HEK293 (cell line): ENCODE data around the gene OR8B2.

ENCODE experiments used
- CTCF ChIA-PET: fragments of 350-600 bp; formaldehyde crosslinking; extraction: SDS; loops from one replicate; lab custom pipeline; 2021; ENCODE audit warnings: antibody characterized with exemption; lab: Yijun Ruan, JAX
- POLR2A ChIA-PET: fragments of 300-600 bp; formaldehyde crosslinking; extraction: SDS; loops from one replicate; lab custom pipeline; 2020; ENCODE audit warnings: antibody characterized with exemption, inconsistent platforms; lab: Yijun Ruan, JAX
- H3K27ac ChIP-seq: fragments of 200-500 bp; sonication (Bioruptor generic); 2 replicates; pipeline ENCODE4 v1.5.1; 2014; ENCODE audit warnings: low read depth, low read length, control low read depth, inconsistent platforms; ENCODE audit errors: extremely low read depth
- H3K36me3 ChIP-seq, 2 experiments: fragments of 200-500 bp in 1 of 2; sonication (Bioruptor generic) in 1 of 2; 1 replicate in 1 of 2; 2 replicates in 1 of 2; pipeline ENCODE4 v1.5.1; 2014 to 2017; ENCODE audit warnings: inconsistent platforms in 2 of 2, low read length in 2 of 2; ENCODE audit not compliant: control insufficient read depth in 2 of 2, insufficient read depth in 1 of 2
- H3K4me1 ChIP-seq: fragments of 200-500 bp; sonication (Bioruptor generic); 2 replicates; pipeline ENCODE4 v1.5.1; 2014; ENCODE audit warnings: mild to moderate bottlenecking, low read length, inconsistent platforms; ENCODE audit not compliant: control insufficient read depth, insufficient read depth
- H3K4me3 ChIP-seq: 2 replicates; pipeline ENCODE4 v1.5.1; 2011; ENCODE audit warnings: low read depth, mild to moderate bottlenecking, control low read depth, low read length, moderate library complexity
- H3K9me3 ChIP-seq: fragments of 200-500 bp; sonication (Bioruptor generic); 2 replicates; pipeline ENCODE4 v1.5.1; 2014; ENCODE audit warnings: low read depth, low read length, inconsistent platforms; ENCODE audit not compliant: control insufficient read depth, insufficient read depth
- HOXD13 ChIP-seq: sonication (generic); formaldehyde crosslinking; IDR thresholded peaks from 2 replicates; pipeline ENCODE4 v1.8.0; 2022; ENCODE audit warnings: missing genetic modification reagents, borderline replicate concordance
- IKZF3 ChIP-seq: fragments of 450-650 bp; IDR thresholded peaks from 2 replicates; pipeline ENCODE4 v1.5.0; 2018; ENCODE audit warnings: missing biosample characterization, mild to moderate bottlenecking, missing genetic modification characterization, moderate library complexity
- KLF7 ChIP-seq: fragments of 450-650 bp; formaldehyde crosslinking; IDR thresholded peaks from 2 replicates; pipeline ENCODE4 v1.5.1; 2016; ENCODE audit warnings: missing biosample characterization, missing genetic modification characterization, borderline replicate concordance
- OVOL3 ChIP-seq: fragments of 450-650 bp; formaldehyde crosslinking; IDR thresholded peaks from 2 replicates; pipeline ENCODE4 v1.5.1; 2016; ENCODE audit warnings: missing biosample characterization, missing genetic modification characterization
- SETDB1 ChIP-seq: IDR thresholded peaks from one replicate; pipeline ENCODE4 v1.6.1; 2017; ENCODE audit warnings: mild to moderate bottlenecking, low read length, moderate library complexity, mixed read lengths; ENCODE audit not compliant: insufficient read length
- ZBTB20 ChIP-seq: fragments of 450-650 bp; formaldehyde crosslinking; IDR thresholded peaks from 2 replicates; pipeline ENCODE4 v1.5.1; 2016; ENCODE audit warnings: missing biosample characterization, missing genetic modification characterization
- ZBTB48 ChIP-seq: fragments of 450-650 bp; formaldehyde crosslinking; IDR thresholded peaks from 2 replicates; pipeline ENCODE4 v1.5.1; 2016; ENCODE audit warnings: missing biosample characterization, missing genetic modification characterization
- ZFP37 ChIP-seq: fragments of 450-650 bp; formaldehyde crosslinking; IDR thresholded peaks from 2 replicates; pipeline ENCODE4 v1.5.1; 2016; ENCODE audit warnings: missing biosample characterization, missing genetic modification characterization
- ZNF112 ChIP-seq: fragments of 450-650 bp; formaldehyde crosslinking; IDR thresholded peaks from 2 replicates; pipeline ENCODE4 v1.5.0; 2017; ENCODE audit warnings: missing biosample characterization, missing genetic modification characterization
- ZNF133 ChIP-seq: fragments of 450-650 bp; formaldehyde crosslinking; IDR thresholded peaks from 2 replicates; pipeline ENCODE4 v1.5.1; 2016; ENCODE audit warnings: missing biosample characterization, missing genetic modification characterization
- ZNF488 ChIP-seq: fragments of 450-650 bp; formaldehyde crosslinking; IDR thresholded peaks from 2 replicates; pipeline ENCODE4 v1.5.1; 2016; ENCODE audit warnings: missing biosample characterization, missing genetic modification characterization
- ZNF548 ChIP-seq: fragments of 450-650 bp; formaldehyde crosslinking; IDR thresholded peaks from 2 replicates; pipeline ENCODE4 v1.5.1; 2016; ENCODE audit warnings: missing biosample characterization, missing genetic modification characterization
- ZNF626 ChIP-seq: fragments of 450-650 bp; sonication (Bioruptor Pico); formaldehyde crosslinking; IDR thresholded peaks from 2 replicates; pipeline ENCODE4 v1.5.1; 2018; ENCODE audit warnings: missing biosample characterization, missing genetic modification characterization, inconsistent platforms
- ZNF660 ChIP-seq: fragments of 450-650 bp; IDR thresholded peaks from 2 replicates; pipeline ENCODE4 v1.5.1; 2018; ENCODE audit warnings: missing biosample characterization, mild to moderate bottlenecking, missing genetic modification characterization
- ZNF768 ChIP-seq: fragments of 450-650 bp; formaldehyde crosslinking; IDR thresholded peaks from 2 replicates; pipeline ENCODE4 v1.5.1; 2018; ENCODE audit warnings: missing biosample characterization, mild to moderate bottlenecking, missing genetic modification characterization
- TF ChIP-seq, protein P1 (sequence below): fragments of 450-650 bp; formaldehyde crosslinking; IDR thresholded peaks from 2 replicates; pipeline ENCODE4 v1.5.1; 2016; ENCODE audit warnings: missing biosample characterization, missing genetic modification characterization
- TF ChIP-seq, protein P2 (sequence below): fragments of 450-650 bp; formaldehyde crosslinking; IDR thresholded peaks from 2 replicates; pipeline ENCODE4 v1.5.1; 2017; ENCODE audit warnings: missing biosample characterization, missing genetic modification characterization
- TF ChIP-seq, protein P3 (sequence below): fragments of 450-650 bp; formaldehyde crosslinking; IDR thresholded peaks from 2 replicates; pipeline ENCODE4 v1.5.1; 2017; ENCODE audit warnings: missing biosample characterization, missing genetic modification characterization

Gene OR8B2

DNA sequence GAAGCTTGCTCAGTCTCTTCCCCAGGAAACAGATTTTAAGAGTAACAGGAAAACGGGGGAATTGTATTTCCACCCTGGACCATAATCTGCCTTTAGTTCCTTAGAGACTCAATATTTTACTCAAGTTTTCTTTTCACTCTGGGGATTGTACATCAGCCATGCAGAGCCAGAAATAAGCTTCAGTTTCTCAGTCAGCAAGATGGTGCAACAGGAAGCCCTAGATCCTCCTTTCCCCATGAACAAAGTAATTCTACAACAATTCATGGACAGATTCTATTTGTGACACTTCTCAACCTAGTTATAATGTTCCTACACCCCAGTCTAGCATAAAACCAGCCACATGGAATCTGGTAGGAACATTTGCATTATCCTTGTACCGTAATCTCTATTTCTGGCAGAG is 24.7 kb downstream of the OR8B2 start:
- H3K4me1 ChIP-seq = no peaks in the 10 kb centered on the region
- ChIA-PET POLR2A (no interaction called here), CTCF (no interaction called here)
- no peaks in the 10 kb centered on the region for H3K9me3 ChIP-seq
- TF ChIP-seq, protein P1, sequence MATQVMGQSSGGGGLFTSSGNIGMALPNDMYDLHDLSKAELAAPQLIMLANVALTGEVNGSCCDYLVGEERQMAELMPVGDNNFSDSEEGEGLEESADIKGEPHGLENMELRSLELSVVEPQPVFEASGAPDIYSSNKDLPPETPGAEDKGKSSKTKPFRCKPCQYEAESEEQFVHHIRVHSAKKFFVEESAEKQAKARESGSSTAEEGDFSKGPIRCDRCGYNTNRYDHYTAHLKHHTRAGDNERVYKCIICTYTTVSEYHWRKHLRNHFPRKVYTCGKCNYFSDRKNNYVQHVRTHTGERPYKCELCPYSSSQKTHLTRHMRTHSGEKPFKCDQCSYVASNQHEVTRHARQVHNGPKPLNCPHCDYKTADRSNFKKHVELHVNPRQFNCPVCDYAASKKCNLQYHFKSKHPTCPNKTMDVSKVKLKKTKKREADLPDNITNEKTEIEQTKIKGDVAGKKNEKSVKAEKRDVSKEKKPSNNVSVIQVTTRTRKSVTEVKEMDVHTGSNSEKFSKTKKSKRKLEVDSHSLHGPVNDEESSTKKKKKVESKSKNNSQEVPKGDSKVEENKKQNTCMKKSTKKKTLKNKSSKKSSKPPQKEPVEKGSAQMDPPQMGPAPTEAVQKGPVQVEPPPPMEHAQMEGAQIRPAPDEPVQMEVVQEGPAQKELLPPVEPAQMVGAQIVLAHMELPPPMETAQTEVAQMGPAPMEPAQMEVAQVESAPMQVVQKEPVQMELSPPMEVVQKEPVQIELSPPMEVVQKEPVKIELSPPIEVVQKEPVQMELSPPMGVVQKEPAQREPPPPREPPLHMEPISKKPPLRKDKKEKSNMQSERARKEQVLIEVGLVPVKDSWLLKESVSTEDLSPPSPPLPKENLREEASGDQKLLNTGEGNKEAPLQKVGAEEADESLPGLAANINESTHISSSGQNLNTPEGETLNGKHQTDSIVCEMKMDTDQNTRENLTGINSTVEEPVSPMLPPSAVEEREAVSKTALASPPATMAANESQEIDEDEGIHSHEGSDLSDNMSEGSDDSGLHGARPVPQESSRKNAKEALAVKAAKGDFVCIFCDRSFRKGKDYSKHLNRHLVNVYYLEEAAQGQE (tag by site-specific recombination) = no peak
- TF ChIP-seq ZNF488 (tag by site-specific recombination) (no peak), ZFP37 (no peak), HOXD13 (CRISPR knock-in tag) (no peak), ZNF768 (tag by site-specific recombination) (no peak), ZNF133 (tag by site-specific recombination) (no peak), ZBTB48 (tag by site-specific recombination) (no peak), ZNF626 (tag by site-specific recombination) (no peak), KLF7 (no peak), ZNF660 (tag by site-specific recombination) (no peak)
- TF ChIP-seq, protein P2, sequence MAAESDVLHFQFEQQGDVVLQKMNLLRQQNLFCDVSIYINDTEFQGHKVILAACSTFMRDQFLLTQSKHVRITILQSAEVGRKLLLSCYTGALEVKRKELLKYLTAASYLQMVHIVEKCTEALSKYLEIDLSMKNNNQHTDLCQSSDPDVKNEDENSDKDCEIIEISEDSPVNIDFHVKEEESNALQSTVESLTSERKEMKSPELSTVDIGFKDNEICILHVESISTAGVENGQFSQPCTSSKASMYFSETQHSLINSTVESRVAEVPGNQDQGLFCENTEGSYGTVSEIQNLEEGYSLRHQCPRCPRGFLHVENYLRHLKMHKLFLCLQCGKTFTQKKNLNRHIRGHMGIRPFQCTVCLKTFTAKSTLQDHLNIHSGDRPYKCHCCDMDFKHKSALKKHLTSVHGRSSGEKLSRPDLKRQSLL (tag by site-specific recombination) = no peak
- no peaks in the 10 kb centered on the region for H3K36me3 ChIP-seq
- H3K27ac ChIP-seq = no peak overlapping the region
- no peak overlapping the region for H3K4me3 ChIP-seq

DNA sequence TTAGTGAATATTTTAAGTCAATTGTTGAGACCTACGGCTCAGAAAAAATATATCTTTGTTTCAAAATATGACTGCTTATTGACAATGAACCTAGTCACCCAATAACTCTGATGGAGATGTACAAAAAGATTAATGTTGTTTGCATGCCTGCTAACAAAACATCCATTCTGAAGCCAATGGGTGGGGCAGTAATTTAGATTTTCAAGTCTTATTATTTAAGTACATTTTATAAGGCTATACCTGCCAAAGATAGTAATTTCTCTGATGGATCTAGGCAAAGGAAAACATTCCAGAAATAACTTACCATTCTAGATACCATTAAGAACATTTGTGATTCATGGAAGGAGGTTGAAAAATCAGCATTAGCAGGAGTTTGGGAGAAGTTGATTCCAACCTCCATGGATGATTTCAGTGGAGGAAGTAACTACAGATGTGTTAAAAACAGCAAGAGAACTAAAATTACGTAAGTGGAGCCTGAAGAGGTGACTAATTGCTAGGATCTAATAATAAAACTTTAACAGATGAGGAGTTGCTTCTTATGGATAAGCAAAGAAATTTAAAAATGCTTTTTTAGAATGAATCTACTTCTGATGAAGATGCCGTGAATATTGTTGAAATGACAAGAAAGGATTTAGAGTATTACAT is 37.9 kb downstream of the OR8B2 start:
- TF ChIP-seq, protein P3, sequence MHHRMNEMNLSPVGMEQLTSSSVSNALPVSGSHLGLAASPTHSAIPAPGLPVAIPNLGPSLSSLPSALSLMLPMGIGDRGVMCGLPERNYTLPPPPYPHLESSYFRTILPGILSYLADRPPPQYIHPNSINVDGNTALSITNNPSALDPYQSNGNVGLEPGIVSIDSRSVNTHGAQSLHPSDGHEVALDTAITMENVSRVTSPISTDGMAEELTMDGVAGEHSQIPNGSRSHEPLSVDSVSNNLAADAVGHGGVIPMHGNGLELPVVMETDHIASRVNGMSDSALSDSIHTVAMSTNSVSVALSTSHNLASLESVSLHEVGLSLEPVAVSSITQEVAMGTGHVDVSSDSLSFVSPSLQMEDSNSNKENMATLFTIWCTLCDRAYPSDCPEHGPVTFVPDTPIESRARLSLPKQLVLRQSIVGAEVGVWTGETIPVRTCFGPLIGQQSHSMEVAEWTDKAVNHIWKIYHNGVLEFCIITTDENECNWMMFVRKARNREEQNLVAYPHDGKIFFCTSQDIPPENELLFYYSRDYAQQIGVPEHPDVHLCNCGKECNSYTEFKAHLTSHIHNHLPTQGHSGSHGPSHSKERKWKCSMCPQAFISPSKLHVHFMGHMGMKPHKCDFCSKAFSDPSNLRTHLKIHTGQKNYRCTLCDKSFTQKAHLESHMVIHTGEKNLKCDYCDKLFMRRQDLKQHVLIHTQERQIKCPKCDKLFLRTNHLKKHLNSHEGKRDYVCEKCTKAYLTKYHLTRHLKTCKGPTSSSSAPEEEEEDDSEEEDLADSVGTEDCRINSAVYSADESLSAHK (tag by site-specific recombination) = no peak
- TF ChIP-seq ZNF548 = no peak
- no peak for TF ChIP-seq ZNF112 (tag by site-specific recombination)
- no peak for TF ChIP-seq SETDB1
- no peak for TF ChIP-seq IKZF3
- no peak for TF ChIP-seq ZBTB20
- TF ChIP-seq OVOL3 (tag by site-specific recombination) = no peak
- H3K4me1 ChIP-seq = no peaks in the 10 kb centered on the region
- no peak overlapping the region for H3K4me3 ChIP-seq
- ChIA-PET CTCF (interaction anchor here (0.6 kb wide), 1 partner anchor 1134 kb away, joined by 5 read pairs; no protein-coding TSS in a partner anchor), POLR2A (no interaction called here)
- no peaks in the 10 kb centered on the region for H3K9me3 ChIP-seq
- no peaks in the 10 kb centered on the region for H3K36me3 ChIP-seq
- no peak overlapping the region for H3K27ac ChIP-seq
